Pancreas (tissue), 10 donors: ENCODE measurements around the gene TIGIT. TPM values are rescaled to one million over a fixed set of nuclear protein-coding genes. Genes with fewer than 3 reads are reported as not detected.

ENCODE experiments used
- ATAC-seq, 4 donors: fragments of 200-7000 bp; cut with Tn5 transposase; one replicate each; pipeline versions ENCODE4 v1.8.0 to v1.9.1; 2020; ENCODE audit warnings: mild to moderate bottlenecking in 4 of 4, moderate library complexity in 4 of 4
- DNase-seq, 6 donors: peaks; one replicate each; pipeline ENCODE4 v3.0.0-alpha.2; 2020
- FAIRE-seq: peaks from 2 replicates; lab custom pipeline; 2012; peaks lifted over from hg19 to GRCh38; lab: Jason Lieb, UNC
- H3K27ac ChIP-seq, 4 donors: fragments of 200-600 bp; sonication (generic); 1 replicate in 3 of 4; 2 replicates in 1 of 4; pipeline versions ENCODE4 v1.5.0 to v1.8.0; 2020
- H3K27me3 ChIP-seq, 4 donors: fragments of 200-600 bp; one replicate each; pipeline ENCODE4 v1.8.0; 2021
- H3K36me3 ChIP-seq, 3 donors: fragments of 200-600 bp; sonication (generic) in 1 of 3; one replicate each; pipeline versions ENCODE4 v1.5.0 to v1.8.0; 2020 to 2021
- H3K4me1 ChIP-seq, 3 donors: fragments of 200-600 bp; one replicate each; pipeline ENCODE4 v1.8.0; 2021
- H3K4me3 ChIP-seq, 4 donors: fragments of 200-600 bp; sonication (generic) in 2 of 4; one replicate each; pipeline versions ENCODE4 v1.5.0 to v1.8.0; 2020 to 2021
- H3K9me3 ChIP-seq, 4 donors: fragments of 200-600 bp; one replicate each; pipeline ENCODE4 v1.8.0; 2021
- CTCF ChIP-seq, 4 donors: fragments of 200-600 bp; sonication (generic) in 3 of 4; IDR thresholded peaks; one replicate each; pipeline versions ENCODE4 v1.5.0 to v1.8.0; 2021; ENCODE audit warnings: antibody characterized with exemption in 4 of 4
- WGBS, 2 donors: extraction: QIAGEN DNeasy Blood & Tissue Kit; methylation state at CpG; one replicate each; pipeline ENCODE4 v1.1.7; 2013; 5-methylcytosine and 5-hydroxymethylcytosine counted together
- intact Hi-C, 3 donors: fragments of 100-400 bp; cut with DNase I; formaldehyde crosslinking; loops; one replicate each; pipeline versions ENCODE4 v1.11.1 to v1.14.2; 2022
- polyA plus RNA-seq, 2 donors: library from polyadenylated mRNA; stranded (reverse); fragments of 200-250 nt; gene quantifications; one replicate each; pipeline ENCODE4 v1.2.3, GENCODE V29; 2013
- total RNA-seq, 6 donors: library from RNA; stranded (reverse); fragmentation: NEBNext Ultra II Directional in 4 of 6; extraction: Animal tissue kit (Norgen Biotek cat#: 25700) in 4 of 6; gene quantifications; one replicate each; pipeline versions ENCODE4 v1.2.1 to v1.2.4, GENCODE V29; 2021 to 2023
- donor health status: healthy with polysubstance abuse.
- donor health status: DM: no; HTN: no; CAD: no; lungs with moderate emphysema.
- donor health status: DM: no; HTN: no; CAD: no.
- donor health status: control.
- donor health status: control.
- donor health status: Bipolar disorder and iron deficiency.
- donor health status: DM: yes; HTN: yes; CAD: no.
- donor health status: DM: no; HTN: no; CAD: no.
- donor health status: DM: no; HTN: no; CAD: no.
- donor health status: DM: yes; HTN: yes; CAD: no.

The TIGIT gene
- total and polyA plus RNA-seq, 8 donors: 0.05 to 0.34 (median 0.19) TPM; not detected in 3

GRCh38 chr3:114332342-114333179 lies 38.7 kb downstream of the TIGIT start:
- H3K4me1 ChIP-seq: no peaks in the 10 kb centered on the region
- peaks cover 0 to 6% (median 0%) of the 10 kb centered on the region in 3 donors for H3K36me3 ChIP-seq
- no peaks in the 10 kb centered on the region for H3K27me3 ChIP-seq
- 90 to 95% methylated on average over 5 of the region's 5 CpGs for WGBS, 2 donors
- no peak overlapping the region for H3K27ac ChIP-seq
- no peak overlapping the region for H3K4me3 ChIP-seq
- no peak for DNase-seq
- no peak for ATAC-seq
- H3K9me3 ChIP-seq: no peaks in the 10 kb centered on the region
- FAIRE-seq: no peak
- TF ChIP-seq CTCF (IDR thresholded peaks at IDR 0.05): no peak
- intact Hi-C loops: no loop called here

GRCh38 chr3:114333180-114333922 lies 39.5 kb downstream of the TIGIT start:
- Histone ChIP-seq H3K27me3 (no peaks in the 10 kb centered on the region), H3K4me1 (no peaks in the 10 kb centered on the region), H3K27ac (no peak overlapping the region), H3K4me3 (no peak overlapping the region), H3K9me3 (no peaks in the 10 kb centered on the region), H3K36me3 (peaks cover 0 to 10% (median 0%) of the 10 kb centered on the region in 3 donors)
- TF ChIP-seq CTCF (IDR thresholded peaks at IDR 0.05): no peak
- ATAC-seq (no peak), FAIRE-seq (no peak), DNase-seq (no peak)
- intact Hi-C loops: no loop called here
- WGBS, 2 donors: 87 to 90% methylated on average over 4 of the region's 4 CpGs

DNA sequence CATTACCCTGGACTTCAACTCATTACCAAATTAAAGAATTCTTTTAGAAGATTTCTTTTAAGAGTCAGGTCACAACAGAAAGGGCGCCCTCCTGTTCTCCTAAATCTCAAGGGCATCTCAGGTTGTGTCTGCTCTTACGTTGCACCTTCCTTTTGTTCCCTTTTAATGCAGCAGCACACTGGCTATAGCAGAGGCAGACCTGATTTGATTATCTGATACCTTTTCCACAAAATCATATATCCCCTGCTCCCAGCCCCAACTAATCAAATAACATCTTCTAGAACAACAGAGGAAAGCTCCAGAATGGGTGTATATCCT lies 40.1 kb downstream of the TIGIT start:
- no peaks in the 10 kb centered on the region for H3K9me3 ChIP-seq
- H3K4me3 ChIP-seq: no peak overlapping the region
- no peaks in the 10 kb centered on the region for H3K4me1 ChIP-seq
- DNase-seq (no peak), ATAC-seq (no peak), FAIRE-seq (no peak)
- WGBS, 2 donors: 96 to 98% methylated on average over 2 of the region's 2 CpGs
- H3K36me3 ChIP-seq: peaks cover 0 to 15% (median 0%) of the 10 kb centered on the region in 3 donors
- no peaks in the 10 kb centered on the region for H3K27me3 ChIP-seq
- no peak for TF ChIP-seq CTCF (IDR thresholded peaks at IDR 0.05)
- no peak overlapping the region for H3K27ac ChIP-seq
- intact Hi-C loops: no loop called here

- Histone ChIP-seq H3K27me3 (no peaks in the 10 kb centered on the region), H3K9me3 (no peaks in the 10 kb centered on the region), H3K27ac (no peak overlapping the region), H3K4me1 (no peaks in the 10 kb centered on the region), H3K36me3 (peaks cover 0 to 21% (median 0%) of the 10 kb centered on the region in 3 donors), H3K4me3 (no peak overlapping the region)
- FAIRE-seq: no peak
- intact Hi-C loops: no loop called here
- TF ChIP-seq CTCF (IDR thresholded peaks at IDR 0.05): peak in 1 of 4 donors; percentile 24
- DNase-seq: no peak
- 84 to 88% methylated on average over 1 of the region's 1 CpG for WGBS, 2 donors
- no peak for ATAC-seq
These were observed 42.4 kb downstream of the TIGIT start for GRCh38 chr3:114336122-114336697.
